GM21528 (cell line): ENCODE measurements around the gene KRTAP10-11.
"Not testable (repeated sequence)": the region's sequence is repeated elsewhere in the genome, so short reads cannot be mapped to it uniquely, and the experiment has no call there.

Source experiments
- ATAC-seq: cut with Tn5 transposase; IDR thresholded peaks from one replicate; pipeline ENCODE4 v1.9.1; 2021; ENCODE audit warnings: mild to moderate bottlenecking, moderate library complexity; ENCODE audit not compliant: unreplicated experiment, low FRiP score

Gene KRTAP10-11

GRCh38 chr21:44661567-44661966 lies 15.4 kb downstream of the KRTAP10-11 start:
- not testable (repeated sequence) for ATAC-seq

- no peak for ATAC-seq
These were observed 18.5 kb downstream of the KRTAP10-11 start for GRCh38 chr21:44664691-44665090.

- ATAC-seq: no peak
These were observed 20.4 kb downstream of the KRTAP10-11 start, which contains the start of gene KRTAP12-2 for GRCh38 chr21:44666401-44667320. Gene KRTAP12-2, minus strand, starts transcription at chr21:44666927. Its CDS starts 41 bp downstream, at chr21:44666886.

- ATAC-seq: no peak
These were observed 21.4 kb downstream of the KRTAP10-11 start for GRCh38 chr21:44667612-44668011.

GRCh38 chr21:44670642-44671432 lies 24.6 kb downstream of the KRTAP10-11 start:
- ATAC-seq: no peak

GRCh38 chr21:44671911-44672310 lies 25.7 kb downstream of the KRTAP10-11 start:
- no peak for ATAC-seq

- no peak for ATAC-seq
These were observed 31.7 kb downstream of the KRTAP10-11 start for GRCh38 chr21:44677881-44678280.

- no peak for ATAC-seq
These were observed 34.9 kb downstream of the KRTAP10-11 start for GRCh38 chr21:44681152-44681551.

- no peak for ATAC-seq
These were observed 35.8 kb downstream of the KRTAP10-11 start, which contains the start of gene KRTAP12-1 for GRCh38 chr21:44681861-44682579. Gene KRTAP12-1, minus strand, starts transcription at chr21:44682163. Its CDS starts 40 bp downstream, at chr21:44682123.

- ATAC-seq: no peak
These were observed 36.5 kb downstream of the KRTAP10-11 start for GRCh38 chr21:44682580-44683151.

GRCh38 chr21:44684077-44684476 lies 37.9 kb downstream of the KRTAP10-11 start:
- no peak for ATAC-seq

GRCh38 chr21:44684483-44684882 lies 38.3 kb downstream of the KRTAP10-11 start:
- no peak for ATAC-seq

- not testable (repeated sequence) for ATAC-seq
These were observed 38.8 kb downstream of the KRTAP10-11 start for GRCh38 chr21:44685050-44685449.

GRCh38 chr21:44686000-44686781 lies 40.0 kb downstream of the KRTAP10-11 start:
- ATAC-seq: no peak

GRCh38 chr21:44686843-44687561 lies 40.8 kb downstream of the KRTAP10-11 start:
- ATAC-seq: no peak

- ATAC-seq: no peak
These were observed 41.5 kb downstream of the KRTAP10-11 start for GRCh38 chr21:44687671-44688070.

- not testable (repeated sequence) for ATAC-seq
These were observed 43.5 kb downstream of the KRTAP10-11 start for GRCh38 chr21:44689740-44690139.

GRCh38 chr21:44691686-44692085 lies 45.5 kb downstream of the KRTAP10-11 start:
- no peak for ATAC-seq
